ENCODE measurements around the gene RAB34.
"Not testable (repeated sequence)": the region's sequence is repeated elsewhere in the genome, so short reads cannot be mapped to it uniquely, and the experiment has no call there.

RAB34 gene

DNA sequence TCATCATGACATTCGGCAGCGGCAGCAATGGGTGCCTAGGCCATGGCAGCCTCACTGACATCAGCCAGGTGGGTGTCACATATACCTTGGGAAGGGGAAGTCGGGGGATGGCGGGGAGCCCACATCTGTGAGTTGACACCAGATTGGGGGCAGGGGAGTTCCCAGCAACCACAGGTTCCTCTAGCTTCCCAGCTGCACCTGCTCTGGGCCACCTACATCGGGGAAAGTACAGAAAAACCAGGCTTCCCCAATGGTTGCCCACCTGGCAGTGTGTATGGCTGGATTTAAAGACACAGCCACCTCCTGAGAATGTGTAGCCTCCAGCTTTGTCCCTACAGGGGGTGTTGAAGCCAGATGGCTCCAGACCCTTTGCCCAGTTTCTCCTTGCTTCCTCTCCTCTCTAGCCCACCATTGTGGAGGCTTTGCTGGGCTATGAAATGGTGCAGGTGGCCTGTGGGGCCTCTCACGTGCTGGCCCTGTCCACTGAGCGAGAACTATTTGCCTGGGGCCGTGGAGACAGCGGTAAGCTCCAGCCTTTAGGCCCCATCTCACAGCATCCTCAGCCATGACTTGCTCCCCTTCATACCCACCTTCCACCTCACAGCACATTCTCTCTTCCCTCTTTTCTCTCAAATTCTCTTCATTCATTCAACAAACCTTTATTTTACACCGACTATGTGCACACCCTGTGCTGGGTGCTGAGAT, 21.2 kb upstream of the RAB34 start:
- ChIA-PET CTCF (interaction anchor here (0.9 to 2.7 kb wide), 4 partner anchors 10 to 12 kb away, joined by 3 to 9 read pairs (median 3); partner anchors contain the start of gene NEK8), POLR2A (interaction anchor here (0.6 to 1.1 kb wide), 2 partner anchors 17 to 19 kb away, joined by 3 to 4 read pairs; partner anchors contain the start of gene RPL23A)
- DNase-seq (ENCODE audit: low read depth, low spot score): no peak
- no peak overlapping the region for H3K4me3 ChIP-seq (ENCODE audit: low read depth, low read length)
- TF ChIP-seq CTCF (IDR thresholded peaks at IDR 0.05; ENCODE audit: insufficient read depth, low read length, missing control alignments): no peak

DNA sequence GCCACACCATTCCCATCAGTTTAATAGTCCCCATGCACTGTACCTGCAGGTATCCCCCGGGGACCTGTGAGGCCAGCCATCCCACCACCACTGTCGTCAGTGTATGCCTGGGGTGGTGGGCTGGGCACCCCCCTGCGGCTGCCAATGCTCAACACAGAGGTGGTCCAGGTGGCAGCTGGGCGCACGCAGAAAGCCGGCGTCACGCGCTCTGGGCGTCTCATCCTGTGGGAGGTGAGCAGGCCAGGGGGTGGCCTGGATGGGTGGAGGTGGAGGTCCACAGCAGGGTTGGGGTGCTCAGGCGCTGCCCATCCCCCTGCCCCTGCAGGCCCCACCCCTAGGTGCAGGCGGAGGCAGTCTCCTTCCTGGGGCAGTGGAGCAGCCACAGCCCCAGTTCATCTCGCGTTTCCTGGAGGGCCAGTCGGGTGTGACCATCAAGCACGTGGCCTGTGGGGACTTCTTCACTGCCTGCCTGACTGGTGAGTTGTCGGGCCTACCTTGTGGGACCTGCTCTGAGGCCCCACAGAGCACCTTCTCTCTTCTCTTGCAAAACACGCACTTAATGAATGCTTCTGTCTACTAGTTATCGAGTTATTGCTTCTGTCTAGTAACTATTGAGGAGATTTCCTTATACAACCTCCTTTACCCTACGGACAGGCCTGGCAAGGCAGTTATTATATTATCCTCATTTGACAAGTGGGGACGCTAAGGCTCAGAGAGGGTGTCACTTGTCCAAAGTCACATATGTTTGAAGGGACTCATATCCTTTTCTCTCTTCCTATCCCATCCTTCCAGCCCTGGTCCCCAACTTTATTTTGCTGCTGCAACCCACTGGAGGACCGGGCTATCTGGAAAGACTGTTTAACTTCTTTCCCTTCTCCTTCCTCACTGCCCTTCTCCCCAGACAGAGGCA, 20.4 kb upstream of the RAB34 start:
- H3K4me3 ChIP-seq (ENCODE audit: low read depth, low read length): no peak overlapping the region
- ChIA-PET POLR2A (interaction anchor here (1.1 kb wide), 1 partner anchor 18 kb away, joined by 3 read pairs; the partner anchor contains the start of gene RPL23A), CTCF (interaction anchor here (0.9 to 2.7 kb wide), 2 partner anchors 12 to 13 kb away, joined by 3 to 9 read pairs; no protein-coding TSS in a partner anchor)
- no peak for DNase-seq (ENCODE audit: low read depth, low spot score)
- TF ChIP-seq CTCF (IDR thresholded peaks at IDR 0.05; ENCODE audit: insufficient read depth, low read length, missing control alignments): no peak

DNA sequence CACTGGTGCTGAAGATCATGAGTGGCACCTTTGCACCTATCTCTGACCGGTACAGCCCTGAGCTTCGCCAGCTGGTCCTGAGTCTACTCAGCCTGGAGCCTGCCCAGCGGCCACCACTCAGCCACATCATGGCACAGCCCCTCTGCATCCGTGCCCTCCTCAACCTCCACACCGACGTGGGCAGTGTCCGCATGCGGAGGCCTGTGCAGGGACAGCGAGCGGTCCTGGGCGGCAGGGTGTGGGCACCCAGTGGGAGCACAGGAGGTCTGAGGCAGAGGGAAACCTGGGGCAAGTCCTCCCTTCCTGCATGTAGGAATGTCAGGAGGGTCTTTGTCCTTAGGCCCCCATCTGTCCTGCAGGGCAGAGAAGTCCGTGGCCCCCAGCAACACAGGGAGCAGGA, 19.6 kb upstream of the RAB34 start:
- no peak for TF ChIP-seq CTCF (IDR thresholded peaks at IDR 0.05; ENCODE audit: insufficient read depth, low read length, missing control alignments)
- no peak overlapping the region for H3K4me3 ChIP-seq (ENCODE audit: low read depth, low read length)
- ChIA-PET CTCF (interaction anchor here (0.9 kb wide), 1 partner anchor 216 kb away, joined by 3 read pairs; no protein-coding TSS in a partner anchor), POLR2A (no interaction called here)
- DNase-seq (ENCODE audit: low read depth, low spot score): no peak

GRCh38 chr17:28735913-28736769, 18.5 kb upstream of the RAB34 start:
- not testable (repeated sequence) for H3K4me3 ChIP-seq (ENCODE audit: low read depth, low read length); DNase-seq (ENCODE audit: low read depth, low spot score)
- ChIA-PET POLR2A (interaction anchor here (1.4 kb wide), 1 partner anchor 9 kb away, joined by 4 read pairs; no protein-coding TSS in a partner anchor), CTCF (interaction anchor here (1.0 to 17.0 kb wide), 4 partner anchors 9 to 217 kb away, joined by 6 to 603 read pairs (median 6); partner anchors contain the start of gene TRAF4)

DNA sequence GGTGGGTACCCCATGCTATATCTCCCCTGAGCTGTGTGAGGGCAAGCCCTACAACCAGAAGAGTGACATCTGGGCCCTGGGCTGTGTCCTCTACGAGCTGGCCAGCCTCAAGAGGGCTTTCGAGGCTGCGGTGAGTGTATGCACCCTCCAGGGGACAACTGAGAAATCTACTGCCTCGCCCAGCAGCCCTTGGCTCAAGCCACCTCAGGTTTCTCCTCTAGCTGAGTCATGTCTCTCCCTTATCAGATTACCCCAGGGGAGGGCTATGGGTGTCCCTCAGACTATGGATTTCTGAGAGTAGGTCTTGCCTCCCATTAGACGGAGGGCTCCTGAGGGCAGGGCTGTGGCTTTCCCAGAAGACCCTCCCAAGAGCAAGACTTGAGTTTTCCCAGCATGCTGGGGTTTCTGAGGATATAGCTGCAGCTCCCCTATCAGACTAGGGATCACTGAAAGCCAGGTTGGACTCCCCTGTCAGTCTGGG, 17.6 kb upstream of the RAB34 start:
- no peak for TF ChIP-seq CTCF (IDR thresholded peaks at IDR 0.05; ENCODE audit: insufficient read depth, low read length, missing control alignments)
- no peak for DNase-seq (ENCODE audit: low read depth, low spot score)
- POLR2A ChIA-PET: interaction anchor here (0.8 to 1.4 kb wide), 3 partner anchors 8 to 16 kb away, joined by 3 to 5 read pairs (median 4); partner anchors contain the start of genes RPL23A and TRAF4
- CTCF ChIA-PET: interaction anchor here (1.0 to 17.0 kb wide), 4 partner anchors 8 to 218 kb away, joined by 6 to 603 read pairs (median 6); partner anchors contain the start of gene TRAF4
- H3K4me3 ChIP-seq (ENCODE audit: low read depth, low read length): no peak overlapping the region

Data from AG04449 (cell line).